PC-9 (cell line): Measurements from ENCODE around the gene SLC2A6. TPM values are rescaled to one million over a fixed set of nuclear protein-coding genes. Genes with fewer than 3 reads are reported as not detected.

Source experiments
- BruUV-seq: library from RNA; stranded (reverse); fragments of 400-500 nt; replicated peaks from 2 replicates; lab custom pipeline; 2021; lab: Mats Ljungman, UMichigan
- CTCF ChIA-PET: fragments of 300-600 bp; sonication (Branson Sonifier 250); formaldehyde crosslinking; loops from one replicate; lab custom pipeline; 2022; ENCODE audit warnings: antibody characterized with exemption; lab: Charles Lee
- POLR2A ChIA-PET: fragments of 300-600 bp; sonication (Branson Sonifier 250); formaldehyde crosslinking; loops from one replicate; lab custom pipeline; 2022; ENCODE audit warnings: antibody characterized with exemption; ENCODE audit not compliant: unreplicated experiment; lab: Charles Lee
- DNase-seq, 2 experiments: peaks; one replicate each; pipeline versions ENCODE4 v3.0.0 to v3.0.0-alpha.2; 2015 to 2022; ENCODE audit warnings: mixed read lengths in 1 of 2
- H2AFZ ChIP-seq: fragments of 200-600 bp; sonication (generic); 2 replicates; pipeline ENCODE4 v1.8.1; 2017; ENCODE audit warnings: antibody characterized with exemption
- H3F3A ChIP-seq: fragments of 200-600 bp; sonication (generic); 2 replicates; pipeline ENCODE4 v1.8.1; 2017; ENCODE audit warnings: antibody characterized with exemption, mild to moderate bottlenecking, low read depth; ENCODE audit not compliant: insufficient read depth
- H3K27ac ChIP-seq: fragments of 200-600 bp; sonication (generic); 2 replicates; pipeline ENCODE4 v1.6.1; 2016; ENCODE audit warnings: mixed run types
- H3K27me3 ChIP-seq: fragments of 200-600 bp; sonication (generic); 2 replicates; pipeline ENCODE4 v1.6.1; 2016; ENCODE audit warnings: low read depth, mixed run types; ENCODE audit not compliant: insufficient read depth
- H3K36me3 ChIP-seq: fragments of 200-600 bp; sonication (generic); 2 replicates; pipeline ENCODE4 v1.6.1; 2016; ENCODE audit warnings: low read depth, mixed run types
- H3K4me1 ChIP-seq: fragments of 200-600 bp; sonication (generic); replicated peaks from 2 replicates; pipeline ENCODE4 v1.6.1; 2016; ENCODE audit warnings: mixed run types; ENCODE audit not compliant: insufficient read depth
- H3K4me2 ChIP-seq: fragments of 200-600 bp; sonication (generic); 2 replicates; pipeline ENCODE4 v1.6.1; 2017; ENCODE audit warnings: mixed run types
- H3K4me3 ChIP-seq: fragments of 200-600 bp; sonication (generic); 2 replicates; pipeline ENCODE4 v1.6.1; 2016; ENCODE audit warnings: mixed run types
- H3K79me2 ChIP-seq: fragments of 200-600 bp; sonication (generic); 2 replicates; pipeline ENCODE4 v1.6.1; 2017; ENCODE audit warnings: low read depth, mixed run types
- H3K9me2 ChIP-seq: fragments of 200-600 bp; sonication (generic); 2 replicates; pipeline ENCODE4 v1.8.1; 2017; ENCODE audit warnings: mild to moderate bottlenecking; ENCODE audit not compliant: insufficient read depth
- H3K9me3 ChIP-seq: fragments of 200-600 bp; sonication (generic); 2 replicates; pipeline ENCODE4 v1.8.1; 2016; ENCODE audit warnings: low read depth; ENCODE audit not compliant: insufficient read depth
- H4K20me1 ChIP-seq: fragments of 200-600 bp; sonication (generic); 2 replicates; pipeline ENCODE4 v1.8.1; 2017; ENCODE audit not compliant: insufficient read depth
- CTCF ChIP-seq: fragments of 200-600 bp; sonication (generic); conservative IDR thresholded peaks from 2 replicates; pipeline ENCODE4 v1.6.1; 2017; ENCODE audit warnings: mixed run types, antibody characterized with exemption, mild to moderate bottlenecking, moderate library complexity
- EZH2 ChIP-seq: fragments of 200-600 bp; sonication (generic); IDR thresholded peaks from 2 replicates; pipeline ENCODE4 v1.8.0; 2017; ENCODE audit warnings: antibody characterized with exemption, low read depth
- intact Hi-C: fragments of 100-400 bp; cut with micrococcal nuclease; formaldehyde crosslinking; loops from one replicate; pipeline ENCODE4 v1.10.0; 2022; ENCODE audit not compliant: unreplicated experiment
- total RNA-seq: library from RNA; stranded (reverse); gene quantifications from 2 replicates; pipeline ENCODE4 v1.2.3, GENCODE V29; 2021

Gene SLC2A6
- total RNA-seq, 1 experiment from 2014 or later: 13.1 TPM

- H3K79me2 ChIP-seq: no peaks in the 10 kb centered on the region
- ChIA-PET POLR2A (no interaction called here), CTCF (interaction anchor here (0.6 kb wide), 2 partner anchors 29 to 123 kb away, joined by 3 to 8 read pairs; partner anchors contain the start of gene CACFD1)
- H3K4me3 ChIP-seq: no peak overlapping the region
- no peak overlapping the region for H3K4me2 ChIP-seq
- H3K9me2 ChIP-seq: no peaks in the 10 kb centered on the region
- H3K9me3 ChIP-seq: no peaks in the 10 kb centered on the region
- BruUV-seq: no TSS peak
- peaks cover 15% of the 10 kb centered on the region; the same call in 1 of the 2 replicates for H3K27me3 ChIP-seq
- H3K27ac ChIP-seq: no peak overlapping the region
- H4K20me1 ChIP-seq: no peaks in the 10 kb centered on the region
- H3F3A ChIP-seq: no peaks in the 10 kb centered on the region; the same call in 1 of the 2 replicates
- no peaks in the 10 kb centered on the region for H3K36me3 ChIP-seq
- H3K4me1 ChIP-seq: no peaks in the 10 kb centered on the region
- no peak overlapping the region for H2AFZ ChIP-seq
- no peak for TF ChIP-seq CTCF
- intact Hi-C loops: no loop called here
- DNase-seq: no peak
These were observed 48.7 kb downstream of the SLC2A6 start for GRCh38 chr9:133430244-133430643.

DNA sequence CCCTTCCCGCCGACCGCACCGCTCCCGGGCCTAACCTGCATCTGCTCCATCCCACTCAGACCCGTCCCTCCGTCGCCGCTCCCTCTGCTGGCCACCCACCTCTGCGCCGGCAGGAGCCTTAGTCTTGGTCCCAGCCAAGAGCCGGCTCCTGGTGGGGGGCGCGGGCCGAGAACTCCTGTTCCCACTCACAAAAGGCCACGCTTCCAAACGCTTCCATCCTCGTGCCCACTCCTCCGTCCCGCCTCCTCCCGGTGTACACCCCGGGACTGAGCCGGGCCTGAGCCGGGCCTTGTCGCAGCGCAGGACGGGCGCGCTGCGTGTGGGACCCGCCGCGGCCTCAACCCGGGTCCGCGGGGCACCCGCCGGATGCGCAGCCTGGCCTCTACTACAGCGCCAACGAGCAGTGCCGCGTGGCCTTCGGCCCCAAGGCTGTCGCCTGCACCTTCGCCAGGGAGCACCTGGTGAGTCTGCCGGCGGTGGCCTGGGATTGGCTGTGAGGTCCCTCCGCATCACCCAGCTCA lies 49.2 kb downstream of the SLC2A6 start:
- CTCF ChIA-PET: no interaction called here
- Histone ChIP-seq H2AFZ (no peak overlapping the region), H3K4me1 (no peaks in the 10 kb centered on the region), H3K79me2 (no peaks in the 10 kb centered on the region), H3K36me3 (no peaks in the 10 kb centered on the region), H4K20me1 (no peaks in the 10 kb centered on the region), H3K9me3 (no peaks in the 10 kb centered on the region), H3K4me3 (no peak overlapping the region), H3K27ac (no peak overlapping the region), H3K9me2 (no peaks in the 10 kb centered on the region), H3F3A (no peaks in the 10 kb centered on the region; the same call in 1 of the 2 replicates), H3K4me2 (no peak overlapping the region), H3K27me3 (peaks cover 15% of the 10 kb centered on the region; the same call in 1 of the 2 replicates)
- BruUV-seq: no TSS peak
- DNase-seq: no peak
- intact Hi-C loops: no loop called here
- POLR2A ChIA-PET: no interaction called here
- TF ChIP-seq EZH2 (no peak), CTCF (no peak)

DNA sequence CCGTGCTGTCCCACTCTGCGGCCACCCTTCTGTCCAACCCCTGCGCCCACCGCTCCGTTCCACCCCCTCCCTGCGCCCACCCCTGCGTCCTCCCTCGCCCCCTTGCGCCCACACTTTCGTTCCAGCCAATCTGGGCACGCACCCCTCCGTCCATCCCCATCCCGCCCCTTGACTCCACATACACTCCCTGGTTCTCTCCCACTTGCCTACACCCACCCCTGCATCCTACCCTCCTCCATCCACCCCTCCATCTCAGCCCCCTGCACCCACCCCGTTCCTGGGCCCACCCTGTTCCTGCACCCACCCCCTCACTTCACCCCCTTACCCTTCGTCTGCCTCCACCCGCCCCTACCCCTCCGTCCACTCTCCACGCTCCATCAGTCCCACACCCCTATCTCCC lies 49.7 kb downstream of the SLC2A6 start:
- intact Hi-C loops: no loop called here
- H3K9me3 ChIP-seq: no peaks in the 10 kb centered on the region
- no peak overlapping the region for H3K4me3 ChIP-seq
- H3F3A ChIP-seq: no peaks in the 10 kb centered on the region; the same call in 1 of the 2 replicates
- BruUV-seq: no TSS peak
- ChIA-PET CTCF (no interaction called here), POLR2A (no interaction called here)
- peaks cover 17% of the 10 kb centered on the region for H3K27me3 ChIP-seq
- TF ChIP-seq CTCF (no peak), EZH2 (no peak)
- no peaks in the 10 kb centered on the region for H3K79me2 ChIP-seq
- H3K9me2 ChIP-seq: no peaks in the 10 kb centered on the region
- no peaks in the 10 kb centered on the region for H3K4me1 ChIP-seq
- H2AFZ ChIP-seq: no peak overlapping the region
- no peak for DNase-seq
- H4K20me1 ChIP-seq: no peaks in the 10 kb centered on the region
- H3K4me2 ChIP-seq: no peak overlapping the region
- no peak overlapping the region for H3K27ac ChIP-seq
- H3K36me3 ChIP-seq: no peaks in the 10 kb centered on the region
